ES-I3 (cell line): ENCODE results near the gene RHOA.
"Not testable (repeated sequence)": the region's sequence is repeated elsewhere in the genome, so short reads cannot be mapped to it uniquely, and the experiment has no call there.

Experiments
- H3K36me3 ChIP-seq: 2 replicates; pipeline ENCODE4 v1.6.1; 2013; ENCODE audit warnings: mild to moderate bottlenecking, low read length, control low read depth, moderate library complexity; ENCODE audit not compliant: insufficient read depth
- H3K4me1 ChIP-seq: 2 replicates; pipeline ENCODE4 v1.6.1; 2013; ENCODE audit warnings: mild to moderate bottlenecking, control low read depth, low read length; ENCODE audit not compliant: insufficient read depth
- H3K9ac ChIP-seq: 2 replicates; pipeline ENCODE4 v1.6.1; 2013; ENCODE audit warnings: low read depth, mild to moderate bottlenecking, low read length, moderate library complexity
- H3K9me3 ChIP-seq: 2 replicates; pipeline ENCODE4 v1.6.1; 2013; ENCODE audit warnings: mild to moderate bottlenecking, low read length, moderate library complexity; ENCODE audit not compliant: control insufficient read depth, insufficient read depth

RHOA gene

DNA sequence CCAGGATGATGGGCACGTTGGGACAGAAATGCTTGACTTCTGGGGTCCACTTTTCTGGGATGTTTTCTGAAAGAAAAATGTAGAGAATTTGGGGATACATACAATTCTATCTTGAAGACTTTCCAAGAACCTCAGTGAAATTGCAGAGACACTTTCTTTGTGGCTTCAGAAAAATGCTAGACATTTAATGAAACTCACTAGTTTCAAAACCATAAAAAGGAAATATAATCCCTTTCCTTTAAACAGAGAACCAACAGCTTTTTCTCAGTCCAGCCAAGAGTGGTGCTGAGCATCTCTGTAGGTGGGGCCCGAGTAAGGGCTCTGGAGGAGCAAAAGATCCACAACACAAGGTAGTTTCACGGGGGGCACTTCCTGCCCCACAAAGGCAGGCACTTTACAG is 49.2 kb downstream of the RHOA start:
- H3K36me3 ChIP-seq = peaks cover 41% of the 10 kb centered on the region
- H3K4me1 ChIP-seq = peaks cover 12% of the 10 kb centered on the region
- no peaks in the 10 kb centered on the region for H3K9me3 ChIP-seq
- H3K9ac ChIP-seq = no peak overlapping the region

DNA sequence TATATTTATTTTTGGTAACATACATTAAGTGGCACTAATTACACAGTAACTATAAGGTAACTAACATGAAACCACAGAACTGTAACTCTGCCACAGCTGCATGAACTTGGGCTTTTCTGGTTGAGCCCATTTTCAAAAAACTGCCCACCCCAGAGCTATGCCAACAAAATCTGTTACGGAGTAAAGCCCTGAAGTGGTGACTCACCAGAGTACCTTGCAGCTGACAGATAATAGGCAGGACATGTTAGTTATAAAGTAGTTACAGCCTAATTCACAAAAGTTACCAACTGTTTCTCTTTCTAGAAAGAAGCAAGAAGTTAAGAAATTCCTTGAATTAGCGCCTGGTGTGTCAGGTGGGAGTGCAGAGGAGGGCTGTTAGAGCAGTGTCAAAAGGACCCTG is 52.2 kb downstream of the RHOA start:
- peaks cover 12% of the 10 kb centered on the region for H3K4me1 ChIP-seq
- H3K36me3 ChIP-seq = peaks cover 37% of the 10 kb centered on the region
- H3K9ac ChIP-seq = no peak overlapping the region; the same call in 1 of the 2 replicates
- no peaks in the 10 kb centered on the region for H3K9me3 ChIP-seq

DNA sequence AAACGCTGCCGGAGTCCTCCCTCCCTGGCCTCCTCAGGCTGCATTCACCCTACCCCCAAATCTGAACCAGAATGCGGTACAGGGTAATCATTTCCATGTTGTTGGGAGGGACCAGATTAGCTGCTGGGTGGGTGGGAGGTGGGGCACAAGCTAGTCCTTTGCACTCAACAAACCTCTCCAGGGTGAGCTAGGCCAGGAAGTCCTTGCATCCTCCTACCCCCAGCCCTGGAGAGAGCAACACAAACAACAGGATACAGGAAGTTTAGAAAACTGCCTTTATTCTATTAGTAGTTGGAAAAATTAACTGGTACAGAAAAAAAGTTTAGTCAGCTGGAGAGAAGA is 52.9 kb downstream of the RHOA start:
- Histone ChIP-seq H3K9ac (peak overlapping the region; percentile 66), H3K36me3 (peaks cover 36% of the 10 kb centered on the region), H3K4me1 (peaks cover 12% of the 10 kb centered on the region), H3K9me3 (no peaks in the 10 kb centered on the region)

DNA sequence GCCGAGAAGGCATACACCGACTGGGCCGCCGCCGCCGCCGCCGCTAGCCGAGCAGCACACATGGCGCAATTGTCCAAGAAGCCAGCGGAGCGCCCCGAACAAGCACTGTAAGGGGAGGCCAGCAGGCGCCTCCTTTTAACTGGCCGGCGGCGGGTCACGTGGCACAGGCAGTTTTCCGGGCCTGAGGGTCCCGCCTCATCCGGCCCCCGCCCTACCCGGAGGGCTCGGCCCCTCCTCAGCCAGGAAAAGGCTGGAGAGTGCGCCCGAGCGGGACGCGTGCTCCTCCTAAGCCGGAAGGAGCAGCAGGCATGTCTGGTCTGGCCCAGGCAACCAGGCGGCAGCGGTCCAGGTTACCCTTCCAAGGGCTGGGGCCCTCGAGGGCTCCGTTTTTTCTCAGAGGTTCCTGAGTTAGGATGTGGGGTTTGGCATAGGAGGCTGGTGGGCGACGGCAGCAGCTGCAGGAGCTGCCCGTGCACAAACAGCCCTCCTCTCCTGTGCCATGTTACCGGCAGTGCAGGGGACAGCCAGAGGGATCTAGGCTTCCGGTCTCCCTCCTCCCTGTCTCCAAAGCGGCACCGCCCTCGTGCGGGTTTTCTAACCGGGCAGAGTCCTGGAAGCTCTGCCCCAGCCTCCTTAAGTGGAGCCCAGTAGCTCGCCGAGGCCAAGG is 53.4 kb downstream of the RHOA start, which contains the start of gene GPX1:
Gene GPX1, minus strand, starts transcription at position 137 of the 667 bp plus-strand sequence. Its CDS starts 75 bp downstream, at position 62.
- peaks cover 31% of the 10 kb centered on the region for H3K36me3 ChIP-seq
- no peaks in the 10 kb centered on the region for H3K9me3 ChIP-seq
- peaks cover 12% of the 10 kb centered on the region for H3K4me1 ChIP-seq
- peak within 1 kb of the TSS; percentile 66 for H3K9ac ChIP-seq

DNA sequence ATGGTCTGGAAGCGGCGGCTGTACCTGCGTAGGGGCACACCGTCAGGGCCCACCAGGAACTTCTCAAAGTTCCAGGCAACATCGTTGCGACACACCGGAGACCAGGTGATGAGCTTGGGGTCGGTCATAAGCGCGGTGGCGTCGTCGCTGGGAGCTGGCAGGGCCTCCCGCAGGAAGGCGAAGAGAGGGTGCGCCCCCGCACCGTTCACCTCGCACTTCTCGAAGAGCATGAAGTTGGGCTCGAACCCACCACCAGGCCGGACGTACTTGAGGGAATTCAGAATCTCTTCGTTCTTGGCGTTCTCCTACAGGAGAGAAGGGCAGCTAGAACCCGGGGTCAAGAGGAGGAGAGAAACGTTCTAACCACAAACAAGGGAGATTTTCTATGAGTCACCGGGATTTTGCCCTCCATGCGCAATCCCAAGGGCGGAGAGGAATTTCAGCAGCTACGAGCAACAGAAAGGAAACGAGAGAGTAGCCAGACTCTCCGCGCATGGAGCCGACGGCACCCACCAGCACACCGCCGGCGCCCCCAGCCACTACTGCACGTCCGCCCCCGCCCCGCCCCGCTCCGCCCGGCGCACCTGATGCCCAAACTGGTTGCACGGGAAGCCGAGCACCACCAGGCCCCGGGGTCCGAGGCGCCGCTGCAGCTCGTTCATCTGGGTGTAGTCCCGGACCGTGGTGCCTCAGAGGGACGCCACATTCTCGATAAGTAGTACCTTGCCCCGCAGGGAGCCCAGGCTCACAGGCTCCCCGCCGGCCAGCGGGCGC is 54.1 kb downstream of the RHOA start:
- not testable (repeated sequence) for H3K9me3 ChIP-seq
- Histone ChIP-seq H3K9ac (peak overlapping the region; percentile 66), H3K36me3 (peaks cover 26% of the 10 kb centered on the region), H3K4me1 (peaks cover 12% of the 10 kb centered on the region)

DNA sequence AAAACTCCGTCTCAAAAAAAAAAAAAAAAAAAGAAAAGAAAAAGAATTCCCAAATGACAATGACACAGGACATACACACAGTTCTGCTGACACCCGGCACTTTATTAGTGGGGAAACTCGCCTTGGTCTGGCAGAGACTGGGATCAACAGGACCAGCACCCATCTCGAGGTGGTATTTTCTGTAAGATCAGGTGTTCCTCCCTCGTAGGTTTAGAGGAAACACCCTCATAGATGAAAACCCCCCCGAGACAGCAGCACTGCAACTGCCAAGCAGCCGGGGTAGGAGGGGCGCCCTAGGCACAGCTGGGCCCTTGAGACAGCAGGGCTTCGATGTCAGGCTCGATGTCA is 54.7 kb downstream of the RHOA start:
- peak overlapping the region; percentile 66; the same call in 1 of the 2 replicates for H3K9ac ChIP-seq
- peaks cover 12% of the 10 kb centered on the region for H3K4me1 ChIP-seq
- not testable (repeated sequence) for H3K9me3 ChIP-seq
- H3K36me3 ChIP-seq = peaks cover 21% of the 10 kb centered on the region

DNA sequence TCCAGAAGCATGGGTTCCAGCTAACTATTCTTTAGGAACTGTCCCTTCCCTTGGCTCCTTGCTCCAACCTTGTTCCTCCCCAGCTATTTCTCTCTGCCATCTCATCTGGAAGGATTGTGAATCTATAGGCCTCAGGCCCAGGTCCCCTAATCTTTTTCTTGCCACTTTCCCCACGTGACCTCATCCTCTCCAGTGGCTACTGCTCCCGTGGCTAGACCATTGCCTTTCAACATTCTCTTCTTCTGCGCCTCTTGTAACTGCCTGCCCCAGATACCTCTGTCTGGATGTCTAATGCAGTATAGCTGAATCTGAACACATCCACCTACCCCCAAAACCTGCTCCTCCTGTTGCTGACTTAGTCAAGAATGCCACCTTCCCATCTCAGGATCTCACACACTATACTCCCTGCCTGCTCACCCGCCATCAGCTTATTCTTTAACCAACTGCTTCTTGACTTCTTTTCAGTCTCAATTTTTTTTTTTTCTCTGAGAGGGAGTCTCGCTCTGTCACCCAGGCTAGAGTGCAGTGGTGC is 58.8 kb downstream of the RHOA start:
- Histone ChIP-seq H3K36me3 (peaks cover 7% of the 10 kb centered on the region; the same call in 1 of the 2 replicates), H3K9me3 (no peaks in the 10 kb centered on the region), H3K9ac (no peak overlapping the region), H3K4me1 (peaks cover 6% of the 10 kb centered on the region; the same call in 1 of the 2 replicates)

DNA sequence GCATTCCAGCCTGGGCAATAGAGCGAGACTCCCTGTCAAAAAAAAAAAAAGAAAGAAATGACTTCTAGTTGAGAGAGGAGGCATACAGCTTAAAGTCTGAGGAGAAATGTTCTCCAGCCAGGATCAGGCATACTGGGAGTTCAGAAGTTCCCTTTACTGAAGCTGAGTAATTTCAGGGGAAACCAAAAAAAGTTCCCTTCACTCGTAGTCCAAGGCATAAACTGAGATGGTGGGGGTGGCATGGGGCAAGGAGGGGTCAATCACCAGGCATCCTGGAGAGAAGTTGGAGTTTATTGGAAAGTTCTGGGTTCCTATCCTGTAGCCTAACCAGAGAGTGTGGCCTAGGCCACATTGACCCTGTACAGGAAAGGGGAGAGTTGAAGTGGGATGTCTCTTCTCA is 59.5 kb downstream of the RHOA start:
- H3K9me3 ChIP-seq = no peaks in the 10 kb centered on the region
- H3K9ac ChIP-seq = no peak overlapping the region
- peaks cover 7% of the 10 kb centered on the region; the same call in 1 of the 2 replicates for H3K36me3 ChIP-seq
- peaks cover 6% of the 10 kb centered on the region; the same call in 1 of the 2 replicates for H3K4me1 ChIP-seq

DNA sequence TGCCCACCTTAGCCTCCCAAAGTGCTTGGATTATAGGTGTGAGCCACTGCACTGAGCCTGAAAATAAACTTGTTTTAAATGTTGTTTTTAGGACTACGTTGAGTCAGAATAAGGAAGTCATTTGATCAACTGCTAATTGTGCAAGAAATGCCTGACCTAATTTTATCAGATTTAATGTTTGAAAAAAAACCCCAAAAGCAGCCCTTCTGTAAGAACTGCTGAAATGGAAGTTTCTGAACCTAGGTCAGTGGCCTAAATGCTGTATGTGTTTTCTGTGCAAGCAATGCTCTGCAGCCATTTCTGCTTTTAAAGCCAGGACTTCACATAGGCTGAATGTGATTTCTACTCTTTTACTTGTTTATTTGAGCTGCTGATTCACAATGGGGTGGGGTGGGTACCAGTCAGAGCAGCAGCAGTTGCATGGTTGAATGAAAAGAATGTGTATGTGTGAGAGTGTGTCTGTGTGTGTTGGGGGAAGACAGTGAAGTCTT is 60.2 kb downstream of the RHOA start:
- H3K4me1 ChIP-seq = peaks cover 6% of the 10 kb centered on the region; the same call in 1 of the 2 replicates
- no peak overlapping the region for H3K9ac ChIP-seq
- peaks cover 6% of the 10 kb centered on the region; the same call in 1 of the 2 replicates for H3K36me3 ChIP-seq
- H3K9me3 ChIP-seq = no peaks in the 10 kb centered on the region

DNA sequence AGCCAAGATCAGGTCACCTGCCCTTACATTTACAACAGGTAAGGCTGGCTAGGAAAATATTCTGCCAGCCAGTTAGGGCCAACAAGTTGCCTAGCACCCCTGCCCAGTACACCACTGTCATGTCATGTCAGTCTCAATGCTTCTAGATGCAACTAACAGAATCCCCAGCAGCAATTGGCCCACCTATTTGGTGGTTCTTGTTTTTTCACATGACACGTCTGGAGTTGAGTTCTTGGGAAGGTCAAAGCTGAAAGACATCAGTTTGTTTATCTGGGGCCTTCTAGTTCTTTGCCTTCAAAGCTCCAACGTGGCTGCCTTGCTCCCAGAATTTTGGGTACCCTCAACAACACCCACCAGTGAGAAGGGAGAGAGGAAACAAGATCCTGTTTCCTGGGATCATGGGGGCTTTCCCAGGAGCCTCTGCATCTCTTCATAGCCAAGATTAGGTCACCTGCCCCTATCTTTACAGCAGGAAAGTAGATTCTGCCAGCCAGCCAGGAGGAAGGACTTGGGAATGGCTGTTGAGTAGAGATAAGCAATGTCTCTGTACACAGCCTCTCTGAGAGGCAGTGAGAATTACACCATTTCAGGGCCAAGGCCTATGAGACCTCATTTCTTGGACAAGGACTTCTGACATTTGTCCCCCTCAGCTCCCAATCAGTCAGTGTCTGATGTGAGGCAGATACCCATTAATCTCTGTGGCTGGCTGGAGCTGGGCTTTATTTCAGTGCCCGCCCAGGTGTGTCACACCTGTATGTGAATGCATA is 62.2 kb downstream of the RHOA start:
- Histone ChIP-seq H3K9me3 (no peaks in the 10 kb centered on the region), H3K36me3 (no peaks in the 10 kb centered on the region), H3K4me1 (peaks cover 6% of the 10 kb centered on the region; the same call in 1 of the 2 replicates), H3K9ac (no peak overlapping the region)

DNA sequence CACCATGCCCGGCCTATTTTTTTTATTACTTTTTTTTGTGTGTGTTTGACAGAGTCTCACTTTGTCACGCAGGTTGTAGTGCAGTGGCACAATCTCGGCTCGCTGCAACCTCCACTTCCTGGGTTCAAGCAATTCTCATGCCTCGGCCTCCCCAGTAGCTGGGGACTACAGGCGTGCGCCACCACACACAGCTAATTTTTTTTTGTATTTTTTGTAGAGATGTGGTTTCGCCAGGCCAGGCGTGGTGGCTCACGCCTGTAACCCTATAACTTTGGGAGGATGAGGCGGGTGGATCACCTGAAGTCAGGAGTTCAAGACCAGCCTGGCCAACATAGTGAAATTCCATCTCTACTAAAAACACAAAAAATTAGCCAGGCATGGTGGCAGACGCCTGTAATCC is 63.4 kb downstream of the RHOA start:
- not testable (repeated sequence) for H3K9ac ChIP-seq, H3K4me1 ChIP-seq, H3K36me3 ChIP-seq, H3K9me3 ChIP-seq

DNA sequence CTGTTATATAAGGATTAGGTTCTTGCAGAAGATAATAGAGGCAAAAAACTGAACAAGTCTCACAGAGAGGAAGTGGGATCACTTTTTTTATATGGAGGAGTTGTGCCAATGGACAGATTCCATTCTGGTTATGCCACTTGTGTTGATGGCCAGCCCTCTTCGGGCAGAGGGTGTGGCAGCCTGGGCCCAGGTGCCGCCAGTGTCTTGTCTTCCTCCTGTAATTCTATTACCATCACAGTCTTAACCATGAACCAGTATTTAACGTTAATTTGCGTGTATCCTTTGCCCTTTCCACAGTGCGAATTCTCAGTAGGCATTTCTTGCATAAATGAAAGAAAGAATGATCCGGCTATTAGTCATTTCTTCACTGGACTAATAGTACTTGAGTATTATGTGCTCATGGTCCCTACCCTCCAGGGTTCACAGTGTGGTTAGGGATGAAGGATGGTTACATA is 65.0 kb downstream of the RHOA start:
- no peak overlapping the region for H3K9ac ChIP-seq

DNA sequence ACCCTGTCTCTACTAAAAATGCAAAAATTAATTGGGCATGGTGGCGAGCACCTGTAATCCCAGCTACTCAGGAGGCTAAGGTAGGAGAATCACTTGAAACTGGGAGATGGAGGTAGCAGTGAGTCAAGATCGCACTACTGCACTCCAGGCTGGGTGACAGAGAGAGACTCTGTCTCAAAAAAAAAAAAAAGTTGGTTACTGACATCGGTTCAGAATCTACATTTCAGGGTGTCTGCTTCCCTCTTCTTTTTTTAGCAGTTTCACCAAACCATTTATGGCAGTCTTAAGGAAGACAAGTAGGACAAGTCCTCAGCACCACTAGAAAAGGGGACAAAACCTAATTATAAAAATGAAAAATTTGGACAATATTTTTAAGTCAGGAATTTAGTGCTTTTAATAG is 68.6 kb downstream of the RHOA start:
- Histone ChIP-seq H3K9ac (no peak overlapping the region), H3K4me1 (peaks cover 2% of the 10 kb centered on the region; the same call in 1 of the 2 replicates)

More for the DNA sequence above, 65.0 kb downstream of the RHOA start:
- Histone ChIP-seq H3K9me3 (no peaks in the 10 kb centered on the region), H3K36me3 (no peaks in the 10 kb centered on the region), H3K4me1 (peaks cover 6% of the 10 kb centered on the region; the same call in 1 of the 2 replicates)

DNA sequence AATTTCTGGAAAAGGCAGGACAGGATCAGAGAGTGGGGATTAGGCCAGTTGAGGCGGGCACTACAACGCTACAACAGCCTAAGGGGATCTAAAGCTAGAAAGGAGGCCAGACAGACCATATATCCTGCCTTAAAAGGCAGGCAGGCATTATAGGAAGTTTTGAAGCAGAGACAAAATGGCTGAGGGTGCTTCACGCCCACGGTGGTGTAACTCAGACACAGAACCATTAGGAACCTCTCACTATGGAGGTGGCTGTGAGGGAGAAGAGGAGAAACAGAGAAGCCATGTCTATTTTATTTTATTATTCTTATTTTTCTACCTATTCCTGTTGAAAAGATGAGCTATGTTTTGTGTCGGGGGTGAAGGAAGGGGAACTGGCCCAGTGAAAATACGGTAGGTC is 69.8 kb downstream of the RHOA start:
- peaks cover 2% of the 10 kb centered on the region; the same call in 1 of the 2 replicates for H3K4me1 ChIP-seq
- no peaks in the 10 kb centered on the region for H3K9me3 ChIP-seq
- no peak overlapping the region for H3K9ac ChIP-seq
- H3K36me3 ChIP-seq = no peaks in the 10 kb centered on the region

More for the DNA sequence above, 68.6 kb downstream of the RHOA start:
- H3K36me3 ChIP-seq = no peaks in the 10 kb centered on the region
- H3K9me3 ChIP-seq = no peaks in the 10 kb centered on the region
